Activated CD4-positive, alpha-beta T cell treated with anti-CD3 and anti-CD28 coated beads, Interleukin-2, amount 50 U/mL, for 4 hours (primary cell): ENCODE results near the gene PEX26.
"Not testable (repeated sequence)": the region's sequence is repeated elsewhere in the genome, so short reads cannot be mapped to it uniquely, and the experiment has no call there.

Experiments used
- DNase-seq, 2 experiments: peaks; one replicate each; pipeline ENCODE4 v3.0.0-alpha.2; 2020

PEX26 gene

GRCh38 chr22:18056807-18057474, 20.8 kb upstream of the PEX26 start:
- no peak for DNase-seq

GRCh38 chr22:18057568-18058209, 20.1 kb upstream of the PEX26 start:
- DNase-seq = no peak

- DNase-seq = no peak
These were observed 19.3 kb upstream of the PEX26 start for GRCh38 chr22:18058371-18059093.

DNA sequence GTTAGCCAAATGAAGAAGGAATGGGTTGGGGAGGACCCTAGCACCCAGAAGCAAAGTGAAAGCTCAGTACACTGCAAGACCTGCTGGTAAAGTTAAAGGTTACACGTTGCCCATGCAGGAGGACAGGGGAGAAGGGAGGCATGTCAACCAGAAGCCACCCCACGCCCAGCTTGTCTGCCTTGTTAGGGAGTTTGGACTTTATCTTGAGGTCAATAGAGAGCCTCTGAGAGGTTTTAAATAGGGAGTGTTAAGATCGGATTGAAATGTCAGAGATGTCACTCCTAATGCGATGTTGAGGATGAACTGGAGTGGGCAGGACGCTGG, 18.7 kb upstream of the PEX26 start:
- no peak for DNase-seq

DNA sequence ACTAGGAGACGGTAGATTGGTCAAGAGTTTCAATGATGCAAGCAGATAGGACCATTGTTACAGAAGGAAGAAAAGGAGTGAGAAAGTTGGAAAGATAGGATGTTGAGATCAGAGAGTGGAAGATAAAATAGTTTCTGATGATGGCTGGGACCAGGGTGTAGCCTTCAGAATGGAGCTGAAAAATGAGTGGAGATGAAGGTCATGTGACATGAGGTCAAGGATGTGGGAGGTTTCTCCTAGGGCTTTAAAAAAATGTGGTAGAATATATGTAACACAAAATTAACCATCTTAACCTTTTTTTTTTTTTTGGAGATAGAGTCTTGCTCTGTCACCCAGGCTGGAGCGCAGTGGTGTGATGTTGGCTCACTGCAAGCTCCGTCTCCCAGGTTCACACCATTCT, 18.3 kb upstream of the PEX26 start:
- DNase-seq = no peak

DNA sequence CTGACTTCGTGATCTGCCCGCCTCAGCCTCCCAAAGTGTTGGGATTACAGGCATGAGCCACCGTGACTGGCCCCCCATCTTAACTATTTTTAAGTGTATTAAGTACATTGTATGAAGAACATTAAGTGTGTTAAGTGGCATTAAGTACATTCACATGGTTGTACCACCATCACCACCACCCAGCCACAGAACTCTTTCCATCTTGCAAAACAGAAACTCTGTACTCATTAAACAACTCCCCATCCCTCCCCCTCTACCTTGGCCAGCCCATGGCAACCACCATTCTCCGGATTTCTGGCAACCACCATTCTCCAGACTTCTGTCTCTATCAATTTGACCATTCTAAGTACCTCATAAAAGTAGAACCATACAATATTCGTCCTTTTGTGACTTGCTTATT, 17.8 kb upstream of the PEX26 start:
- no peak for DNase-seq

- no peak for DNase-seq
These were observed 16.9 kb upstream of the PEX26 start for GRCh38 chr22:18060646-18061620.

GRCh38 chr22:18062421-18062820, 15.4 kb upstream of the PEX26 start:
- DNase-seq = no peak

DNA sequence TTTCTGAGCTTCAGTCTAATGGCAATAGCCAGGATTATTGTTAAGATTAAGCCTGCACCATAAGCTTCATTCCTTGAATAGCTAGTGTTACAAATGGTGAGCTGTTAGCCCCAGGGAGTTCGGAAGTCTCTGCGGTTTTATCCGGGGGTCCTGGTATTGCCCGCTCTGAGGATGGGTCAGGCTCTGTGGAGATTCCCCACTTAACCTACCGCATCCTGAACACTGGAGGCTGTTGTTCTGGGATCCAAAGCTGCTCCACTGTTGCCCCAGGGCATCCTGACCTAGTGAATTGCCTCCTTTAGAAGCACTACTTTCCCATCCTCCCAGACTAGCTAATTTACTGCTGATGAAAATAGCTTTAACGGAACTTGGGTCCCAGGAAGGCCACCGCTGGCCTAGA, 14.5 kb upstream of the PEX26 start:
- no peak for DNase-seq

- not testable (repeated sequence) for DNase-seq
These were observed 14.1 kb upstream of the PEX26 start for GRCh38 chr22:18063715-18064114.

- DNase-seq = no peak
These were observed 13.2 kb upstream of the PEX26 start for GRCh38 chr22:18064636-18065035.

- DNase-seq = no peak
These were observed 12.5 kb upstream of the PEX26 start for GRCh38 chr22:18065256-18065655.

DNA sequence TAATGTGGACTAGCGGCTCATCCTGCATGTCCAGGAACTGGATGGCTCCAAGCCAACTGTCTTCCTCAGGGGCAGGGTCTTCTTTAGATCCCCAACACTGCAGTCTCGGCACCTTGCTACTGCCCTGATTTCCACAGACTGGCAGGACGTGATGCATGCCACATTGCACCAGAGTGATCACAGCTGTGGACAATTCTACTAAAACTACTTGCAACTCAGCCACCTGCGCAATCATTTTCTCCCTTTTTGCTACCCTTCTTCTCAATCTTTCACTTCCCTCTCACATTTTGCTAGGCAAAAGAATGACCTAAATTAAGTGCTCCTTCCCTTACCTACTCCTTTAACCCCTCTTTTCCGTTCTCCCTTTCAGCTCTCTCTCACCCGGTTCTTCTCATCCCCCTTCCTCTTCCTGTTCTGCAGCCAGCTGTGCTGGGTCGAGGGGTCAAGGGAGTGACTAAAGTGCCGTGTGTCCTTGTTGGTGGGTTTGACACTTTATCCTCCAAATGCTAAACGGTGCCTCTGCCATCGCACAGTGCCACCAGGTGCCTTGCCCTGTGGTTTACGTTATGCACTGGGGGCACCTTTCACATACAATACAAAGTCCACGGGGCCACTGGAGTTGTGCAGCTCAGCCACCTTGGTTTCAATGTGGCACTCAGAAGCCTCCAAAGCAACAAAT, 11.5 kb upstream of the PEX26 start:
- no peak for DNase-seq

DNA sequence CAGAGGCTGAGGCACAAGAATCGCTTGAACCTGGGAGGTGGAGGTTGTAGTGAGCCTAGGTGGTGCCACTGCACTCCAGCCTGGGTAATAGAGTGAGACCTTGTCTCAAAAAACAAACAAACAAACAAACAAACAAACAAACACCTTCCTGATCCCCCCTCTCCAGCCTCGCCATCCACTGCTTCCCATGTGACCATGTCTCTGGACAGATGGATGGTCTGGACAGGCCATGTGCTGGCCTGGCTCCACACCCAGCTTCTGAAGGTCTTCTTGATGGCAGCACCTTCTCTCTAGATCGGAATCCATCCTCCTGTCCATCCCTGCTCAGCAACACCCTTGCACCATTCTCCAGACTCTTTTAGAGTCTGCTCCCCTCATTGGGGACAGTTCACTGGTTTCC, 10.7 kb upstream of the PEX26 start:
- no peak for DNase-seq

GRCh38 chr22:18067548-18068341, 10.0 kb upstream of the PEX26 start:
- DNase-seq = no peak

DNA sequence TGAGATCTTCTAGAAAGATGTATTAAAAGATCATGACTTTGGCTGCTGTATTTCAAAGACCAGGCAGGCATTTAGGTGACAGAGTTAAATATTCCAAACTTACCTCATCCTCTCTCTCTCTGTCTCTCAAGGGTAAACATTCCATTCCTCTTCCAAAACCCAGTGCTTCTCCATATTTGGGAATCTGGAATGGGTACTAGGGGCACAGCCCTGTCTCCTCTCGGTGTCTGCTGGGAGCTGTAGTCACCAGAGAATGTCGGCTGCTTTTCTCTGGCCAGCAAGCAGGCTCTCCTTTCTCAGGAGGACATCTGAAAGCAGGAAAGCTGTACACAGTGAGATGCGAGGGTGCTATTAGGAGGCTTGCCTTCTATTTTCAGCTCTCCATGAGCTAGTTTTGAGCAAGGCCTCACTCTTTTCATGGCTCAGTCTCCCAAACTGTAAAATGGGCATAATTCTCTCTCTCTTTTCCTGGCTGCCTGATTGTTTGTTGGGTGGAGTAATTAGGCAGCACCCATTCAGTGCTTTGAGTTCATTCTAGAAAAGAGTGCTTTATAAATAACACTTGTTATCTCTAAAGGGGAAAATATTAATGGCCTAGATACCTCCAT, 9.3 kb upstream of the PEX26 start:
- no peak for DNase-seq

DNA sequence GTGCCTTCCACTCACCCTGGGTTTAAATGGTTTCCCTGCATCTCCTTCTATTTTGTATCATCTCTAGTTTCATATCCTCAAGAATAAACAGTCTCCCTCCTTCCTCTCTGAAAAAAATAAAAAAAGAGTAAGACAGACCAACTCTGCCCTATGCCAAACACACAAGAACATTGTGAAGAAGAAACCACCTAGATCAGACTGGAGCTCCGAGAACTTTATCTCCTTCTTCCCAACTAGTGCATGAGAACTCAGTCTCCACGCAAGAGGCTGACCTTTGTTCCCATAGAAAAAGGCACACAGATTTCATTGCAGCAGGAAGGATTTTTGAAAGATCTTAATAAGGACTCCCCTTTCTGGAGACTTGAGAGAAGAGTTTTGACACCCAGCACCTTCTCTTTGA, 8.7 kb upstream of the PEX26 start:
- DNase-seq = no peak

- no peak for DNase-seq
These were observed 7.7 kb upstream of the PEX26 start for GRCh38 chr22:18070041-18070440.

GRCh38 chr22:18070556-18071306, 7.1 kb upstream of the PEX26 start:
- no peak for DNase-seq

- DNase-seq = not testable (repeated sequence)
These were observed 6.4 kb upstream of the PEX26 start for GRCh38 chr22:18071307-18071967.
